Suprapubic skin (tissue), 3 donors: ENCODE data around the gene ITIH5.

ENCODE experiments used
- POLR2A ChIP-seq, 2 donors: fragments of 450-650 bp; IDR thresholded peaks; one replicate each; pipeline ENCODE4 v1.6.1; 2017; ENCODE audit warnings: antibody characterized with exemption in 2 of 2, mild to moderate bottlenecking in 2 of 2, moderate library complexity in 2 of 2
- TF ChIP-seq, protein P1 (sequence below), 2 donors: fragments of 200-600 bp in 1 of 2; fragments of 450-650 bp in 1 of 2; sonication (generic) in 1 of 2; IDR thresholded peaks; one replicate each; pipeline ENCODE4 v1.5.1; 2016 to 2019; ENCODE audit warnings: antibody characterized with exemption in 2 of 2, mild to moderate bottlenecking in 1 of 2, moderate library complexity in 1 of 2

DNA sequence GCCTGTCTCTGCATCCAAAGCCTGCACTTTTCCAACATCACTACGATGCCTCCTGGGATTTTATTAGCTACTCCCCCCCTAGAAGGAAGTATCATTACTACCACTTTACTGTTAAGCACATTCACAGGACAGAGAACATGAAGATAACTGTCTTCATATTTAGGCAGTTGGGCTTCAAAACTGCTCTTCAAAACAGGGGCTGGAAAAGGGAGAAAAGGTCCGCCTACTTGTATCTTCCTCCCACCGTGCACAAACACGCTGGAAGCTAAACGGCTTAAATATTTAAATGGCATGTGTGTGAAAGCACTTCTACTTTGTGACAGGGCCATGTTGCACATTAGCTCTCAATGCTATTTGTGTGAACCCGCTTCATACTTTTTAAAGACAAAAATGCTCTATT is 999 bp downstream of the ITIH5 start:
- TF ChIP-seq, protein P1, sequence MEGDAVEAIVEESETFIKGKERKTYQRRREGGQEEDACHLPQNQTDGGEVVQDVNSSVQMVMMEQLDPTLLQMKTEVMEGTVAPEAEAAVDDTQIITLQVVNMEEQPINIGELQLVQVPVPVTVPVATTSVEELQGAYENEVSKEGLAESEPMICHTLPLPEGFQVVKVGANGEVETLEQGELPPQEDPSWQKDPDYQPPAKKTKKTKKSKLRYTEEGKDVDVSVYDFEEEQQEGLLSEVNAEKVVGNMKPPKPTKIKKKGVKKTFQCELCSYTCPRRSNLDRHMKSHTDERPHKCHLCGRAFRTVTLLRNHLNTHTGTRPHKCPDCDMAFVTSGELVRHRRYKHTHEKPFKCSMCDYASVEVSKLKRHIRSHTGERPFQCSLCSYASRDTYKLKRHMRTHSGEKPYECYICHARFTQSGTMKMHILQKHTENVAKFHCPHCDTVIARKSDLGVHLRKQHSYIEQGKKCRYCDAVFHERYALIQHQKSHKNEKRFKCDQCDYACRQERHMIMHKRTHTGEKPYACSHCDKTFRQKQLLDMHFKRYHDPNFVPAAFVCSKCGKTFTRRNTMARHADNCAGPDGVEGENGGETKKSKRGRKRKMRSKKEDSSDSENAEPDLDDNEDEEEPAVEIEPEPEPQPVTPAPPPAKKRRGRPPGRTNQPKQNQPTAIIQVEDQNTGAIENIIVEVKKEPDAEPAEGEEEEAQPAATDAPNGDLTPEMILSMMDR (IDR thresholded peaks at IDR 0.05) = no peak
- no peak for TF ChIP-seq POLR2A (IDR thresholded peaks at IDR 0.05)
